OCI-M1 (cell line): ENCODE measurements around the gene CYP27A1.
A peak's percentile ranks its signal among the peaks of the same experiment; 100 is the strongest.

Source experiments
- DNase-seq: peaks from one replicate; lab custom pipeline; 2025; lab: John Stamatoyannopoulos, UW

Gene CYP27A1

DNA sequence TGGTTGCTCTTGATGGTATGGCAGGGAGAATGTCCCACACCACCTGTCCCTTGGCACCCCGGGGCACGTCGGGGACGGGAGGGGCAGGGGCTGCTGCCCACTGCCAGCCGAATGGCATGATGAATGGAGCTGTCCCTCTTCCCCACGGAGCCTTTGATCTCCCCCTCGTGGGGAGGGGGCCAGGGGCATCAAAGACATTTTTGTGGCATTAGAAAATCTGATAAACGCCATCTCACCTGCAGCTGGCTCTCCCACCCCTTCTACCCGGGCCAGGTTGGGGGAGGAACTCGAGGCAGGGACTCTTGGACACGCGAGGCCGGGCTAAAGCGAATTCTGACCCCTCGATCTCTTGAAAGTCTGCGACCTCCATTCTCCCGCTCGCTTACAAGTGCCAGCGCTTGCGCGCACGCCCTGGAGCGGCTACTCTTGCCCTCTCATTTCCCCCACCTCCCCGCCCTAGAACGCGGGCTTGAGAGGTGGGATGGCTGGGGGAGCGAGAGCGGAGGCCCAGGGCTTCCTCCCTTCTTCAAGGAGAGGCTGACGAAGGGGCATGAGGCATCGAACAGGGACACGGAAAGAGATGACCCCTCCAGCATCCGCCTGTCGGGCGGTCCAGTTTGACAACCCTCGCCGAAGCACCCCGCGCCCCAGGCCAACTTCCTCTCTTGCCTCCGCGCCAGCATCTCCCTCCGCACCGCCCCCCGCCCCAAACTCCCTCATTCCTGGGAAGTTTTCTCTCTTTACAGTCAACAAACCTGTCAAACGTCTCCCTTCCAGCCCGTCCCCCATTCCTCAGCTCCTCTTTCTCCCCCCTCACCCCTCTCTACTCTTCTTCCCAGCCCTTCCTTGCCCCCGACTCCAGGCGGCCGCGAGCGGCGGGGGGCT is 77.0 kb downstream of the CYP27A1 start:
- no peak for DNase-seq

DNA sequence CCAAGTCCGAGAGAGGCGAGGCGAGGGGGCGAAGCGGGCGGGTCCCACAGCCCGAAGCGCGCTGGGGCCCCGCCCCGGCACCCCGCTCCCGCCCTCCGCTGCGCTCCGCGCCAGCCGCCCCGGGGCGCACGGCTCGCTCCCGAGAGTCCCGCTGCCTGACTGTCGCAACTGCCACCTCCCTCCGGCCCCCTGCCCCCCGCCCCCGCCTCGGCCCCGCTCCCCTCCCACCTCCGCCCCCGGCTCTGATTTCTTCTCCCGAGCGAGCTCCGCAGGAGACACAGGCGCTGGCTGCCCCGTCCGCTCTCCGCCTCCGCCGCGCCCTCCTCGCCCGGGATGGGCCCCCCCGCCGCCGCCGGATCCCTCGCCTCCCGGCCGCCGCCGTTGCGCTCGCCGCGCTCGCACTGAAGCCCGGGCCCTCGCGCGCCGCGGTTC is 77.6 kb downstream of the CYP27A1 start, which contains the start of gene WNT6:
WNT6 (plus strand) TSS at position 250 of the 432 bp plus-strand sequence. CDS start 233 bp downstream, outside the sequence.
- DNase-seq, result no peak

DNA sequence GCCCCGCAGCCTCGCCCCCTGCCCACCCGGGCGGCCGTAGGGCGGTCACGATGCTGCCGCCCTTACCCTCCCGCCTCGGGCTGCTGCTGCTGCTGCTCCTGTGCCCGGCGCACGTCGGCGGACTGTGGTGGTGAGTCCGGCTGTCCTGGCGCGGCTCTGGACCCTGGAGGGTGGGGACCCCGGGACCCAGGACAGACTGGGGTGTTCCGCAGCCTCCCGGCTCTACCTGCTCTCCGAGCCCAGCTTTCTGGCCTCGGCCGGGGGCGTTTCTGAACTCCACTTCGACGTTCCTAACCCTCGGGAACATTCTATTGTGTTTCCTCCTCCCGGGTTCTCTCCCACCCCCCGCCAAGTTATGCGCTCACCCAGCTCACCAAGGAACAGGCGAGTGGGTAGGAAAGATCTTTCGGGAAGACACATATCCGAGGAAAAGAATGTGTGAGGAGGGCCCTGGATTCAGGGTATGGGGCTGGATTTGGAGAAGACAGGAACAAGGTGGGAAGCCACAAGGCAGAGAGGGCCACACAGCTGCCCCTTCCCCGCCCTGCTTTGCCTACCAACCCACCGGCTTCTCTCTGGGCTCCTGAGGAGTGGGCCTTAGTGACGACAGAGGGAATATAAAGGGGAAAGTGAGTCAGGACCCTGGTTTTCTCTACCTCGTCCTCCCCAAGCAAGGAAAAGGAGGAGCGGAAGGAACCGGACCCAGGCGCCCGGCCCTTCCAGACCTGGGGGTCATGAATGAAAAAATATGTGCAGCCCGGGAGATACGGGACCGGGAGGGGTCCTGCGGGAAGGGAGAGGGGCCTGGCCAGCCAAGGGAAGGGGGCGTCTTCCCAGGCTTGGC is 78.3 kb downstream of the CYP27A1 start:
- no peak for DNase-seq

DNA sequence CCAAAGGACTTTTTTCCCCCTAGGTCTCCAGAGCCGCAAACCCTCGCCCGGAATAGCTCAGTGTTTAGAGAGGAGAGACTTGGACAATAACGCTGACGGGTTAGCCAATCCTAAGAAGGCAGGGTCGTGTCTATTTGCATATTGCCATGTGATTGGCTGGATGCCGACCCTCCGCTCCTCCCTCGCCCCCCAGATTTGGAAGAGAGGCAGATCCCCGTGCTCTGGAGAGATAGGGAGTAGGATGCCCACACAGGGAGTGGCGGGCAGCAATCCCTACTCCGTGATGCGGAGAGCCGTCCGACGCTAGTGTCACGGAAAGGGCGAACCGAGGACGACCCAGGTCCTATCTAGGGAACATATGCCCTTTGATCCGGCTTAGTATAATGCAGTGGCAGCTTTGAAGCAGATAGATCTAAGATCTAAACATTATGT is 79.0 kb downstream of the CYP27A1 start:
- peak; percentile 81 for DNase-seq

DNA sequence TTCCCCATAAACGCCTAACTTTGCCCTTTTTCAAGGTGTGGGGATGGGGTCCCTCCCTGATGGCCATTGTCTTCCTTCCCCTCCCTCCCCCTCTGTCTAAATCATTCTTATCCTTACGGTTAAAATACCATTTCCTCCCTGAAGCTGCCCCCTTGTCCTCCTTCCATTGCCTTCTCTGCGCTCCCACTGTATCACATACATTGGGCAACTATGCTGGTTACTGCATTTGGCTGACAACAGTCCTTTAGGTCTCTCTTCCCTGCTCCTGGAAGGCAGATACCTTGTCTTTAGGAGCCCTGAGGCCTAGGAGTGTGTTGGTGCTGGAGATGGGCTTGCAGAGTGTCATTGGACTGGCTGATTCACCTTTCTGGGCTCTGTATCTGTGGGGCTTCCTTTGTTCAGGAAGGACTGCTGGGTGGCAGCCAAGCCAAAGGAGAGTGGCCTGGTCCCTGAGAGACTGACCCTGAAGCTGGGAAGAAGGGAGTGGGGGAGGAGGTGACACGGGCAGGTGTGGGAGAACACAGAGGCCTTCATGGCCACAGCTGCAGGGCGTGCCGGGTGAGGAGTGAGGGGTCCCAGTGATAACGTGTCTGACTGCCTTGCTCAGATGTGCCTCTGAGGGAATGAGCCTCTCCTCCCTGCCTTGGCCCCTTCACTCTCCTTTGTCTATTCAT is 79.8 kb downstream of the CYP27A1 start:
- DNase-seq, result no peak

DNA sequence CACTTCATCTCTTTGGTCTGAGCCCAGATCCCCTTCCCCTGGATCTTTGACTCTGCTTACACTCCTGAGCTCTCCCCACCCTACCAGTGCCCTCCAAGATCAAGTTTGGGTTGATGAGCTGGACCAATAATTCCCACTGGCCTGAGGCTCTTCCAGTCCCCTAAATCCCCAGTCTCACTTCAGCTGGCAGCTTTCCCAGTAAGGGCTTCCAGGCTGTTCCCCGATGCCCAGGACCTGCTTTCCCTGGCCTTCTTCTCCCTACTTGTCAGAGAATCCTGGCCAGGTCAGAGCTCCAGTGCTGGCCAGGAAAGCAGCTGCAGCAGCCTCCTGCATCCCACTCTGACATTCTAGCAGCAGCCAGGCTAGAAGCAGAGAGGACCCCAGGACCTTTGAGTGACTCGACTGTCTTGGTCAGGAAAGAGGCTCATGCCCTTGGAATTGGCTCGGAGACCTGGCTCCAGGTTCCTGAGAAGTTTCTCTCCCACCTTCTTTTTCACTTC is 81.1 kb downstream of the CYP27A1 start:
- no peak for DNase-seq
